Measurements from ENCODE around the gene LIMCH1. TPM values are rescaled to one million over a fixed set of nuclear protein-coding genes. Genes with fewer than 3 reads are reported as not detected.
A peak's percentile ranks its signal among the peaks of the same experiment; 100 is the strongest.

LIMCH1 gene
- total RNA-seq, 6 experiments from 2014 or later = 14.4 to 236 (median 205) TPM

GRCh38 chr4:41541687-41542094 is 3.7 kb downstream of the LIMCH1 start:
- H3K27ac Mint-ChIP-seq = peak overlapping the region; percentile 59; the same call in 1 of the 2 replicates
- DNase-seq = no peak
- TF ChIP-seq CTCF (IDR thresholded peaks at IDR 0.05) = no peak
- no peaks in the 10 kb centered on the region for H3K9me3 Mint-ChIP-seq
- peak overlapping the region; percentile 47; the same call in 1 of the 2 replicates for H3K4me3 Mint-ChIP-seq
- H3K36me3 Mint-ChIP-seq (ENCODE audit: low read depth) = peaks cover 7% of the 10 kb centered on the region; the same call in 1 of the 2 replicates
- peaks cover 5% of the 10 kb centered on the region for H3K27me3 Mint-ChIP-seq (ENCODE audit: insufficient read depth)
- H3K4me1 Mint-ChIP-seq (ENCODE audit: low read depth) = peaks cover 86% of the 10 kb centered on the region

- DNase-seq = no peak
- peaks cover 7% of the 10 kb centered on the region; the same call in 1 of the 2 replicates for H3K36me3 Mint-ChIP-seq (ENCODE audit: low read depth)
- H3K9me3 Mint-ChIP-seq = no peaks in the 10 kb centered on the region
- H3K27me3 Mint-ChIP-seq (ENCODE audit: insufficient read depth) = peaks cover 5% of the 10 kb centered on the region
- peak overlapping the region; percentile 19; the same call in 1 of the 2 replicates for H3K27ac Mint-ChIP-seq
- H3K4me3 Mint-ChIP-seq = peak overlapping the region; percentile 47; the same call in 1 of the 2 replicates
- no peak for TF ChIP-seq CTCF (IDR thresholded peaks at IDR 0.05)
- peaks cover 76% of the 10 kb centered on the region for H3K4me1 Mint-ChIP-seq (ENCODE audit: low read depth)
Measured at GRCh38 chr4:41542526-41543275, 4.7 kb downstream of the LIMCH1 start.

GRCh38 chr4:41545238-41545637 is 7.3 kb downstream of the LIMCH1 start:
- H3K9me3 Mint-ChIP-seq = no peaks in the 10 kb centered on the region
- H3K36me3 Mint-ChIP-seq (ENCODE audit: low read depth) = peaks cover 7% of the 10 kb centered on the region; the same call in 1 of the 2 replicates
- peaks cover 5% of the 10 kb centered on the region; the same call in 1 of the 2 replicates for H3K27me3 Mint-ChIP-seq (ENCODE audit: insufficient read depth)
- H3K4me1 Mint-ChIP-seq (ENCODE audit: low read depth) = peaks cover 65% of the 10 kb centered on the region; the same call in 1 of the 2 replicates
- H3K4me3 Mint-ChIP-seq = peak overlapping the region; percentile 30; the same call in 1 of the 2 replicates
- DNase-seq = no peak
- TF ChIP-seq CTCF (IDR thresholded peaks at IDR 0.05) = no peak
- H3K27ac Mint-ChIP-seq = peak overlapping the region; percentile 22; the same call in 1 of the 2 replicates

- Mint-ChIP-seq H3K9me3 (no peaks in the 10 kb centered on the region), H3K4me1 (ENCODE audit: low read depth) (peaks cover 68% of the 10 kb centered on the region; the same call in 1 of the 2 replicates), H3K27me3 (ENCODE audit: insufficient read depth) (peaks cover 4% of the 10 kb centered on the region; the same call in 1 of the 2 replicates), H3K36me3 (ENCODE audit: low read depth) (peaks cover 18% of the 10 kb centered on the region; the same call in 1 of the 2 replicates), H3K4me3 (no peak overlapping the region), H3K27ac (no peak overlapping the region)
- TF ChIP-seq CTCF (IDR thresholded peaks at IDR 0.05) = no peak
- DNase-seq = no peak
Measured at GRCh38 chr4:41546638-41547037, 8.7 kb downstream of the LIMCH1 start.

GRCh38 chr4:41548305-41548880 is 10.4 kb downstream of the LIMCH1 start:
- Mint-ChIP-seq H3K4me3 (no peak overlapping the region), H3K9me3 (no peaks in the 10 kb centered on the region), H3K36me3 (ENCODE audit: low read depth) (peaks cover 24% of the 10 kb centered on the region; the same call in 1 of the 2 replicates), H3K27me3 (ENCODE audit: insufficient read depth) (peaks cover 4% of the 10 kb centered on the region), H3K27ac (no peak overlapping the region; the same call in 1 of the 2 replicates), H3K4me1 (ENCODE audit: low read depth) (peaks cover 55% of the 10 kb centered on the region; the same call in 1 of the 2 replicates)
- DNase-seq = no peak
- TF ChIP-seq CTCF (IDR thresholded peaks at IDR 0.05) = no peak
